Esophagus muscularis mucosa (tissue), 4 donors: ENCODE data around the gene TSFM. TPM values are rescaled to one million over a fixed set of nuclear protein-coding genes. Genes with fewer than 3 reads are reported as not detected.
A peak's percentile ranks its signal among the peaks of the same experiment; 100 is the strongest.

Source experiments
- DNase-seq: peaks from one replicate; pipeline ENCODE4 v3.0.0-alpha.2; 2017; ENCODE audit errors: extremely low spot score
- H3K27ac ChIP-seq, 4 donors: fragments of 200-600 bp; sonication (generic); replicated peaks in 1 of 4; 1 replicate in 3 of 4; 2 replicates in 1 of 4; pipeline ENCODE4 v1.5.1; 2016 to 2019; ENCODE audit warnings: mild to moderate bottlenecking in 1 of 4
- H3K27me3 ChIP-seq, 4 donors: fragments of 200-600 bp; sonication (generic); one replicate each; pipeline versions ENCODE4 v1.5.1 to v1.6.0; 2016 to 2019
- H3K36me3 ChIP-seq, 4 donors: fragments of 200-600 bp; sonication (generic); one replicate each; pipeline ENCODE4 v1.5.1; 2016 to 2019
- H3K4me1 ChIP-seq, 4 donors: fragments of 200-600 bp; sonication (generic); one replicate each; pipeline ENCODE4 v1.5.1; 2016 to 2019
- H3K4me3 ChIP-seq, 4 donors: fragments of 200-600 bp; sonication (generic); 1 replicate in 2 of 4; 2 replicates in 2 of 4; pipeline ENCODE4 v1.5.1; 2016 to 2019; ENCODE audit warnings: mild to moderate bottlenecking in 4 of 4, moderate library complexity in 1 of 4
- H3K9me3 ChIP-seq, 4 donors: fragments of 200-600 bp; sonication (generic); 1 replicate in 3 of 4; 2 replicates in 1 of 4; pipeline ENCODE4 v1.5.1; 2016 to 2019
- CTCF ChIP-seq, 3 experiments: fragments of 200-600 bp in 2 of 3; fragments of 450-650 bp in 1 of 3; sonication (generic) in 2 of 3; IDR thresholded peaks; one replicate each; pipeline ENCODE4 v1.5.1; 2017 to 2019; ENCODE audit warnings: antibody characterized with exemption in 3 of 3, mild to moderate bottlenecking in 2 of 3, moderate library complexity in 1 of 3
- EP300 ChIP-seq: sonication (generic); formaldehyde crosslinking; IDR thresholded peaks from one replicate; pipeline ENCODE4 v1.6.1; 2017; ENCODE audit warnings: antibody characterized with exemption
- POLR2A ChIP-seq: fragments of 450-650 bp; IDR thresholded peaks from one replicate; pipeline ENCODE4 v1.6.1; 2017; ENCODE audit warnings: antibody characterized with exemption, moderate library complexity, mild to moderate bottlenecking, low read depth
- POLR2AphosphoS5 ChIP-seq, 2 donors: sonication (generic); formaldehyde crosslinking; IDR thresholded peaks; one replicate each; pipeline ENCODE4 v1.6.1; 2017; ENCODE audit warnings: antibody characterized with exemption in 2 of 2
- WGBS: methylation state at CpG from one replicate; pipeline ENCODE4 v1.1.5; 2018; 5-methylcytosine and 5-hydroxymethylcytosine counted together
- intact Hi-C: fragments of 100-400 bp; cut with DNase I; formaldehyde crosslinking; loops from one replicate; pipeline ENCODE4 v1.15.1; 2023
- total RNA-seq, 4 donors: library from RNA; depleted of rRNA; stranded (reverse); fragments of >200 nt; gene quantifications; one replicate each; pipeline versions ENCODE4 v1.1.0 to v1.2.1, GENCODE V29; 2016

Gene TSFM
- total RNA-seq, 4 donors from 2014 or later, result 17.6 to 38.4 (median 29.2) TPM

- peak within 1 kb of the TSS; percentile 91 to 99 (median 96) for H3K27ac ChIP-seq
- H3K36me3 ChIP-seq, result peaks cover 31 to 37% (median 37%) of the 10 kb centered on the region in 4 donors
- peaks cover 5 to 24% (median 17%) of the 10 kb centered on the region in 4 donors for H3K4me1 ChIP-seq
- TF ChIP-seq POLR2A (no peak), POLR2AphosphoS5 (IDR thresholded peaks at IDR 0.05) (peak; percentile 91 to 92)
- peaks cover 0 to 25% (median 2%) of the 10 kb centered on the region in 4 donors for H3K27me3 ChIP-seq
- no peaks in the 10 kb centered on the region for H3K9me3 ChIP-seq
- WGBS, result under 1% methylated on average over 27 of the region's 29 CpGs
- peak within 1 kb of the TSS; percentile 73 to 96 (median 86) for H3K4me3 ChIP-seq
- peak; percentile 99 for DNase-seq
- intact Hi-C loops, result no loop called here
Measured at GRCh38 chr12:57744777-57745484, 37.7 kb upstream of the TSFM start, which contains the start of gene TSPAN31. Gene TSPAN31 (plus strand): TSS chr12:57745039. CDS start chr12:57745155, 116 bp downstream.

- H3K4me1 ChIP-seq, result peaks cover 5 to 28% (median 18%) of the 10 kb centered on the region in 4 donors
- peak overlapping the region; percentile 91 to 99 (median 96) for H3K27ac ChIP-seq
- peak overlapping the region; percentile 73 to 96 (median 86) for H3K4me3 ChIP-seq
- intact Hi-C loops, result no loop called here
- 35% methylated on average over 8 of the region's 8 CpGs for WGBS
- H3K27me3 ChIP-seq, result peaks cover 0 to 20% (median 0%) of the 10 kb centered on the region in 4 donors
- peaks cover 36 to 43% (median 42%) of the 10 kb centered on the region in 4 donors for H3K36me3 ChIP-seq
- TF ChIP-seq EP300 (no peak), CTCF (IDR thresholded peaks at IDR 0.05) (no peak), POLR2A (no peak), POLR2AphosphoS5 (IDR thresholded peaks at IDR 0.05) (no peak)
- DNase-seq, result no peak
- no peaks in the 10 kb centered on the region for H3K9me3 ChIP-seq
Measured at GRCh38 chr12:57745485-57745881, 37.1 kb upstream of the TSFM start.

- 85% methylated on average over 3 of the region's 3 CpGs for WGBS
- TF ChIP-seq POLR2AphosphoS5 (IDR thresholded peaks at IDR 0.05) (no peak), CTCF (IDR thresholded peaks at IDR 0.05) (no peak), POLR2A (no peak), EP300 (no peak)
- Histone ChIP-seq H3K9me3 (no peaks in the 10 kb centered on the region), H3K27ac (peak overlapping the region in 2 of 4 donors; percentile 91 to 98), H3K36me3 (peaks cover 38 to 48% (median 44%) of the 10 kb centered on the region in 4 donors), H3K4me1 (peaks cover 9 to 33% (median 23%) of the 10 kb centered on the region in 4 donors), H3K27me3 (peaks cover 0 to 14% (median 0%) of the 10 kb centered on the region in 4 donors), H3K4me3 (peak overlapping the region; percentile 73 to 96 (median 86))
- intact Hi-C loops, result no loop called here
- no peak for DNase-seq
Measured at GRCh38 chr12:57746025-57746424, 36.6 kb upstream of the TSFM start.

- TF ChIP-seq EP300 (no peak), CTCF (IDR thresholded peaks at IDR 0.05) (no peak), POLR2AphosphoS5 (IDR thresholded peaks at IDR 0.05) (no peak), POLR2A (no peak)
- intact Hi-C loops, result no loop called here
- Histone ChIP-seq H3K27ac (no peak overlapping the region), H3K4me3 (no peak overlapping the region), H3K9me3 (no peaks in the 10 kb centered on the region), H3K36me3 (peaks cover 38 to 49% (median 44%) of the 10 kb centered on the region in 4 donors), H3K27me3 (no peaks in the 10 kb centered on the region), H3K4me1 (peaks cover 18 to 54% (median 37%) of the 10 kb centered on the region in 4 donors)
- no peak for DNase-seq
- 94% methylated on average over 5 of the region's 5 CpGs for WGBS
Measured at GRCh38 chr12:57749061-57749460, 33.5 kb upstream of the TSFM start.
